G401.6 (cell line): Measurements from ENCODE around the gene ARFRP1.

Experiments
- FAIRE-seq: peaks from 2 replicates; lab custom pipeline; 2012; peaks lifted over from hg19 to GRCh38; lab: Jason Lieb, UNC

Gene ARFRP1

DNA sequence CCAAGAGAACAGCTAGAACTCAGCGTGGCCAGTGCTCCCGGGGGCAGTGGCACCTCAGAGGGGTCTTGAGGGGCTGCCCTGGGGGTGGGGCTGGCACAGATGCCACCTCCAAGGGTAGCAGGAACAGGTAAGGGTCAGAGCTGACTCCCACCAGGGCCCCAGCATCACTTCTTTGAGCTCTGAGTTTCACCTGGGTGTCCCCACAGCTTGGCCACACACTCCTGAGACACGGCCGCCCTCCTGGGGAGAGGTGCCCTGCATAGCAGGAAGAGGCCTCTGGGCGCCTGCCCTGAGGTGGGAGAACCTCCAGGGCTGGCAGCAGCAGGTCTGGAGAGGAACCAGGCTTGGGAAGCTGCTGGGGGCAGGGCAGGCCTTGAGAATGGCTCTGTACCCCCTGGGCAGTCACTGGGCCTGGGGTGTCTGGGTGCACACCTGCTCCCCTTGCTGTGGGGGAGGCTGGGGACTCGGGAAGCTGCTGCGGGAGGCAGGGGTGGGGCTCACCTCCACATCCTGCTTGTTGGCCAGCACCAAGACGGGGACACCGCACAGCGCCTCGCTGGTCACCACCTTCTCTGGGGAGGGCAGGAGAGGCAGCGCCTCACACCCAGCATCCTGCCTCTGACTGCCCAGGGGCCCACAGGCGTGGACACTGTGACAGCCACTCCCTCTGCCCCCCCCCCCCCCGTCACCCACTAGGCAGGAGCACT lies 6.3 kb downstream of the ARFRP1 start:
- no peak for FAIRE-seq

DNA sequence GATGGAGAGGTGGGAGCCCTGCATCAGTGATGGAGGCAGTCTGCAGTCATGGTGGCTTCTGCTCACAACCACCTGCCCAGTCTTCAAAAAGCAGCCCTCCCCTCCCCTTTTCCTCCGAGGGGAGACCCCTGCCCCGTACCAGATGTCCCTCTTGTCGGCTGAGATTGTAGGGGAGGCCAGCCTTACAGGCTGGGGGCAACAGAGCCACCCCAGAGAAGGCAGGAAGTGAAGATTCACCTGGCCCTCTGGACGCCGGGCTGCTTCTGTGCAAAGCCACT lies 6.8 kb downstream of the ARFRP1 start:
- FAIRE-seq, result no peak

DNA sequence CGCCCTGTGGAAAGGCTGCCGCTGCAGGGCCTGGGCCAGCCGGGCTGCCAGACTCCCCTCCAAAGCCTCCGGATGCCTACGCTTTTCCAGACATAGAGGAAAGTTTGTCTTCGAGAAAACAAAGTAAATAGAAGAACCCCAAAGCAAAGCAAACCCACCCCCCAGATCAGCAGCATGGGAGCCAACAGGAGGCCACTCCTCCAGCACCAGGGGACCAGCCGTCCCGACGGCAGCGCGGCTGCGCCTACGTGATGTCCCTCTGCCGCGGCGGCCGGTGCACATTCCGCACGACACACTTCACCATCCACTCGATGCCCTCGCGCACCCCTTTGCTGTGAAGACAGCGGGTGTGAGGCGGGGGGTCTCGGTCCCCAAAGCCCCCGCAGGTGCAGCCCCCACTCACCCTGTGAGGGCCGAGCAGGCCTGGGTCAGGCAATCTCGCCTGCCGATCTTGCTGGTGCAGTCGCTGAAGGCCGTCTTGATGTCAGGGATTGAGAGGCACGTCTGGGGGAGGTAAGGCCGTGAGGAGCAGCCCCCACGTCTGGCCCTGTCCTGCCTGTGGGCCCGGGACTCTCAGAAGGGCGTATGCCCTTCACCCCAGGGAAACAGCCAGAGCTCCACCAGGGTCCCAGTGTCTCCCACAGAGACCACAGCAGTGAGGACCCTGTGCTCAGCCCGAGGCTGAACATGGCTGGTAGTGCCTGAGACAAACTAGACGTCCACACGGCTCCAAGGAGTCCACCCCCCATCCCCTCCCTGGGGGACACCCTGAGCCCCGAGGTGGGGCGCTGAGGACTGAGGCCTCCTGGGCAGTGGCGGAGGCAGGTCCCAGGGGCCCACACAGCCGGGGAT lies 7.4 kb downstream of the ARFRP1 start:
- FAIRE-seq, result no peak

DNA sequence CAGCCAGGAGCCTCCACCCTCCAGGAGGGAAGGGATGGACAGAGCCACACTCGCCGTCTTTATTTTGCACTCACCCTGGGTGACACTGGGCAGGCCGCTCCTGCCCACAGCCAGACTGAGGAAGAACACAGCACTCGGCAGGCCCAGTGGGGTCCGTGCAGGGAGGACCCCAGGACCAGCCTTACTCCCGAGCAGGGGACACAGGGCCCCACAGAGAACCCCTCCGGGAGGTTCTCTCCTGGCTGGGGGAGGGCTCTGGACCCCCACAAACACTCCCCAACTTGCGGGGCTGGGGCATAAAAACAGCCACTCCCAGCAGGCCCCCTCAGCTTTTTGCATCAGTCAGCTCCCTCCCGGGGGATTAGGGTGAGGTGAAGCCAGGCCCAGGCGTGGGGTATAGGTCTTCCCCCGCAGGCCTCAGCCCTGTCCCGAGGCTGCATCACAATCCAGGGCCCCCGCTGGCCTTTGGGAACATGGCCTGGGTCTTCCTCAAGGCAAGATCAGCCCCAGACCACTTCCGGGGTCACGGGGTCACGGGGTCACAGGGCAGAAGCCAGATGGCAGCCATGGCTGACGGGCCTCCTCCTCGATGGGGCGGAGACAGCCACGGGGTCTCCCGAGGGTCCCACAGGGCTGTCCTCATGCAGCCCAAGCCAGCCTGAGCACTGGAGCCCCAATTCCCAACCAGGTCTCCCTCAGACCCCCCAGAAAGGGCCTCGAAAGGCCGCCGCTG lies 8.1 kb downstream of the ARFRP1 start:
- FAIRE-seq, result no peak

DNA sequence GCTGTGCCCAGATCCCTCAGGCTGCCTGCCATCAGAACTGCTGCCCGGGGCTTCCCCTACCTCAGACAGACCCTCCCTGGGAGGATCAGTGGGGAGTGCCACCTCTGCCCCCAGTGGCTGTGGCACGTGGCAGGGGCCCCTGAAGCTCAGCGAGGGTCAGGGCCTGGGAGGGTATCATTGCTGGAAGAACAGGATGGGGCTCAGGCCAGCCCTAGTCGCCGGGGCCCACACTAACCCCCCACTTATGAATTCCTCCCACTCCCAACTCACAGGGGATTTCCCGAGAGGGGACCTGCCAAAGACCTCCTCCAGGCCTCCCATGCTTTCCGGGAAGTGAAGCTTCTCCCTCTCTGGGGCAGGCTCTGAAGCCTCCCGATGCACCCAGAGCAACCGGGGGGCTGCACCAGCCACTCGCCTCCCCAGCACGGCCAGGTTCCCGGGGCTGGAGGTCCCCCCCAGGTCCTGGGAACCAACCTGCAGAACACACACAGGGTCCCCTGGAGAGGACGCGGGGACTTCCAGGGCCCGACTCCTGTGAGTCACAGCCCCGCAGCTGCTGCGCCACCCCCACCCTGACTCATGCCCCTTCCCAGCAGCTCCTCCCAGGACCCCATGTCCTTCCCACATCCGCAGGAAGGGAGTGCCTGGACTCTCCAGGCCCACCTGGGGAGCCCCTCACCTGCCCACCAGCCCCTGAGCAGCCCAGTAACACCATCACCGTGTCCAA lies 8.9 kb downstream of the ARFRP1 start:
- FAIRE-seq, result no peak

DNA sequence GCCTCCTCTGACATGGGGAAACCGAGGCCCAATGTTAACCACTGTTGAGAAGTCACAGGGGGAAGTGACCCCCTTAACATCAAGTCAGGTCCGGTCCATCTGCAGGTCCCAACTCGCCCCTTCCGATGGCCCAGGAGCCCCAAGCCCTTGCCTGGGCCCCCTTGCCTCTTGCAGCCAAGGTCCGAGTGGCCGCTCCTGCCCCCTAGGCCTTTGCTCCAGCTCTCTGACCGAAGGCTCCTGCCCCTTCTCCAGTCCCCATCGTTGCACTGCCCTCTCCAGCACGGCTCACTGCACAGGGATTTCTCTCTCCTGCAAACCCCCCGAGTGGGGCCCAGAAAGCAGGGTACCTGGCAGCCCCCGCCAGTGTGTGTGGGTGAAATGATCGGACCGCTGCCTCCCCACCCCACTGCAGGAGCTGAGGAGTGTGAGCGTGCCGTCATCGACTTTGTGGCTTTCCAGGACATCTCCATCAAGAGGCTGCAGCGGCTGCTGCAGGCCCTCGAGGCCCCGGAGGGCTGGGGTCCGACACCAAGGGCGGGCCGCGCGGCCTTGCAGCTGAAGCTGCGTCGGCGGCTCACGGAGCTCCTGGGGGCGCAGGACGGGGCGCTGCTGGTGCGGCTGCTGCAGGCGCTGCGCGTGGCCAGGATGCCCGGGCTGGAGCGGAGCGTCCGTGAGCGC lies 9.8 kb downstream of the ARFRP1 start:
- FAIRE-seq, result no peak

DNA sequence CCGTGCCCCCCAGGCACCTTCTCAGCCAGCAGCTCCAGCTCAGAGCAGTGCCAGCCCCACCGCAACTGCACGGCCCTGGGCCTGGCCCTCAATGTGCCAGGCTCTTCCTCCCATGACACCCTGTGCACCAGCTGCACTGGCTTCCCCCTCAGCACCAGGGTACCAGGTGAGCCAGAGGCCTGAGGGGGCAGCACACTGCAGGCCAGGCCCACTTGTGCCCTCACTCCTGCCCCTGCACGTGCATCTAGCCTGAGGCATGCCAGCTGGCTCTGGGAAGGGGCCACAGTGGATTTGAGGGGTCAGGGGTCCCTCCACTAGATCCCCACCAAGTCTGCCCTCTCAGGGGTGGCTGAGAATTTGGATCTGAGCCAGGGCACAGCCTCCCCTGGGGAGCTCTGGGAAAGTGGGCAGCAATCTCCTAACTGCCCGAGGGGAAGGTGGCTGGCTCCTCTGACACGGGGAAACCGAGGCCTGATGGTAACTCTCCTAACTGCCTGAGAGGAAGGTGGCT lies 10.4 kb downstream of the ARFRP1 start:
- no peak for FAIRE-seq

DNA sequence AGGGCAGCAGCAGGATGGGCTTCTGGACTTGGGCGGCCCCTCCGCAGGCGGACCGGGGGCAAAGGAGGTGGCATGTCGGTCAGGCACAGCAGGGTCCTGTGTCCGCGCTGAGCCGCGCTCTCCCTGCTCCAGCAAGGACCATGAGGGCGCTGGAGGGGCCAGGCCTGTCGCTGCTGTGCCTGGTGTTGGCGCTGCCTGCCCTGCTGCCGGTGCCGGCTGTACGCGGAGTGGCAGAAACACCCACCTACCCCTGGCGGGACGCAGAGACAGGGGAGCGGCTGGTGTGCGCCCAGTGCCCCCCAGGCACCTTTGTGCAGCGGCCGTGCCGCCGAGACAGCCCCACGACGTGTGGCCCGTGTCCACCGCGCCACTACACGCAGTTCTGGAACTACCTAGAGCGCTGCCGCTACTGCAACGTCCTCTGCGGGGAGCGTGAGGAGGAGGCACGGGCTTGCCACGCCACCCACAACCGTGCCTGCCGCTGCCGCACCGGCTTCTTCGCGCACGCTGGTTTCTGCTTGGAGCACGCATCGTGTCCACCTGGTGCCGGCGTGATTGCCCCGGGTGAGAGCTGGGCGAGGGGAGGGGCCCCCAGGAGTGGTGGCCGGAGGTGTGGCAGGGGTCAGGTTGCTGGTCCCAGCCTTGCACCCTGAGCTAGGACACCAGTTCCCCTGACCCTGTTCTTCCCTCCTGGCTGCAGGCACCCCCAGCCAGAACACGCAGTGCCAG lies 11.0 kb downstream of the ARFRP1 start, which contains the start of gene TNFRSF6B:
Gene TNFRSF6B (plus strand): TSS at position 25 of the 729 bp plus-strand sequence. CDS start 116 bp downstream, at position 141.
- no peak for FAIRE-seq

DNA sequence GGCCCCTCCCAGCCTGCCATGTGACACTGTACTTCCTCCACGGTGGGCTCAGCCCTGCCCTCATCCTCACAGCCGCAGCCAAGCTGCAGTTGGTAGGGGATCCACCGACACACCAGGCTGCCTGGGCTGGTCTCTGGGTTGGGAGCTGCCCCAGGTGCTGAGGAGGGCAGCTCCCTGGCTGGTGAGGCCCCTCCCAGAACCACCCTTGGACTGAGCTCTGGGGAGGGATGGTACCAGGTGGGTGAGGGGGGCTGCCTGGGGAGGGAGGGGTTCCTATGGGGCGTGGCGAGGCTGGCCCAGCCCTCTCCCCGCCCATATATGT lies 11.5 kb downstream of the ARFRP1 start:
- no peak for FAIRE-seq

DNA sequence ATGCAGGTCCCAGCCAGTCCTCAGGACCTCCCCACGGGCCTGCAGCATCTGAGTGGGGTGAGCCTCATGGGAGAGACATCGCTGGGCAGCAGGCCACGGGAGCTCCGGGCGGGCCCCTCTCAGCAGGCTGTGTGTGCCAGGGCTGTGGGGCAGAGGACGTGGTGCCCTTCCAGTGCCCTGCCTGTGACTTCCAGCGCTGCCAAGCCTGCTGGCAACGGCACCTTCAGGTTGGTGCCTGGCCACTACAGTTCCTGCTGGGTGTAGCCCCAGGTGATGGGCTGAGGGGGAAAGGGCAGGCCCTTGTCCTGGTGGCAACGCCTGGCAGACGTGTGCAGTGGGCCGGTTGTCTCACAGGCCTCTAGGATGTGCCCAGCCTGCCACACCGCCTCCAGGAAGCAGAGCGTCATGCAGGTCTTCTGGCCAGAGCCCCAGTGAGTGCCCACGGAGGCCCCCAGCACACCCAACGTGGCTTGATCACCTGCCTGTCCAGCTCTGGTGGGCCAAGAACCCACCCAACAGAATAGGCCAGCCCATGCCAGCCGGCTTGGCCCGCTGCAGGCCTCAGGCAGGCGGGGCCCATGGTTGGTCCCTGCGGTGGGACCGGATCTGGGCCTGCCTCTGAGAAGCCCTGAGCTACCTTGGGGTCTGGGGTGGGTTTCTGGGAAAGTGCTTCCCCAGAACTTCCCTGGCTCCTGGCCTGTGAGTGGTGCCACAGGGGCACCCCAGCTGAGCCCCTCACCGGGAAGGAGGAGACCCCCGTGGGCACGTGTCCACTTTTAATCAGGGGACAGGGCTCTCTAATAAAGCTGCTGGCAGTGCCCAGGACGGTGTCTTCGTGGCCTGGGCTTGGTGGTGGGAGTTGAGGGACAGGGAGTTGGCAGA lies 12.1 kb downstream of the ARFRP1 start:
- FAIRE-seq, result no peak

DNA sequence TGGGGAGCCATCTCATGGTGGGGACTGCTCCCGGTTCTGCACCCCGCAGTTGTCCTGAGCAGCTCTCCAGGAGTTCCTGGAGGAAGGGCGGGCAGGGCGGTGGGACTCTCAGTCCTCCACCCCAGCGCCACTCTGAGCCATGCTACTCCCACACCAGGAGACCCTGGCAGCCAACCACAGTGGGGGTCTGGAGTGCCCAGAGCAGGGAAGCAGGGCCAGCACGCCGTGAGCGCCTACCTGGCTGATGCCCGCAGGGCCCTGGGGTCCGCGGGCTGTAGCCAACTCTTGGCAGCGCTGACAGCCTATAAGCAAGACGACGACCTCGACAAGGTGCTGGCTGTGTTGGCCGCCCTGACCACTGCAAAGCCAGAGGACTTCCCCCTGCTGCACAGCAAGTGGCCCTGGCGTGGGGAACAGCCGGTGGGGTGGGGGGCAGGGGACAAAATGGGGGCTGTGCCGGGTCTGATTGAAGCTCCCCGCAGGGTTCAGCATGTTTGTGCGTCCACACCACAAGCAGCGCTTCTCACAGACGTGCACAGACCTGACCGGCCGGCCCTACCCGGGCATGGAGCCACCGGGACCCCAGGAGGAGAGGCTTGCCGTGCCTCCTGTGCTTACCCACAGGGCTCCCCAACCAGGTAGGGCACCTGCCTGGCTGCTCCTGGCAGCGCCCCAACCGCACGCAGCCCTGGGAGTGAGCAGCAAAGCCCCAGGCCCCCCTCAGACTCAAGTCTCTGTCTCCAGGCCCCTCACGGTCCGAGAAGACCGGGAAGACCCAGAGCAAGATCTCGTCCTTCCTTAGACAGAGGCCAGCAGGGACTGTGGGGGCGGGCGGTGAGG lies 13.0 kb downstream of the ARFRP1 start:
- no peak for FAIRE-seq

DNA sequence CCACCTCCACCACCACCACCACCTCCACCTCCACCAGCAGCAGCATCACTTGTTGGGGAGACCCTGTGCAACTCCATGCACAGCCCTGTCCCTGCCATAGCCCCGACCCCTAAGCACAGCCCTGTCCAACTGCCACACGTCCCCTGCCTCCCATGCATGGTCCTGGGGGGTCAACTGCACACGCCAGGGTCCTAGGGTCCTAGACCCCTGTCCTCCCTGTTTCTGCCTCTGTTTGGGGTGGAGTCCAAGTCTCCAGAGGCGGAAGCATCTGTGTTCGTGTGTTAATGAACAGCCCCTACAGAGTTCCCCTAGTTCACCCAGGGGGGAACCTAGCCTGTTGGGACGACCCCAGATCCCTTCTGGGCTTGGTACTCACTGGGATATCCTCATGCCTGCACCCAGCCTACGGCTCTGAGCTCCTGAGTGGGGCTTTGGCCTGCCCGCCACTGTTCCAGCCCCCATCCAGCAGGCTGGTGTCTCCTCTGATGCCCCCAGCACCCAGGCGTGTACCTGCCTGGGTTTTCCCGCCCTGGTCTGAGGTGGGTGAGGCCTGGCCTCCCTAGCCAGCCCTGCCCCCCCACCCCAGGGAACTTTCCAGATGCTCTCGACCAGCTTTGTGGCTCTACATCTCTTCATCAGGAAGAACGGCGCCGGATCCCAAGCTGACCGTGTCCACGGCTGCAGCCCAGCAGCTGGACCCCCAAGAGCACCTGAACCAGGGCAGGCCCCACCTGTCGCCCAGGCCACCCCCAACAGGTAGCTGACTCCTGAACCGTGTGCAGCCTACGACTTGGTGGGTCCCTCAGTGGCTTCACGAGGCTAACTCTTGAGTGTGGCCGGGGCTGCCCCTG lies 13.8 kb downstream of the ARFRP1 start:
- FAIRE-seq, result no peak

DNA sequence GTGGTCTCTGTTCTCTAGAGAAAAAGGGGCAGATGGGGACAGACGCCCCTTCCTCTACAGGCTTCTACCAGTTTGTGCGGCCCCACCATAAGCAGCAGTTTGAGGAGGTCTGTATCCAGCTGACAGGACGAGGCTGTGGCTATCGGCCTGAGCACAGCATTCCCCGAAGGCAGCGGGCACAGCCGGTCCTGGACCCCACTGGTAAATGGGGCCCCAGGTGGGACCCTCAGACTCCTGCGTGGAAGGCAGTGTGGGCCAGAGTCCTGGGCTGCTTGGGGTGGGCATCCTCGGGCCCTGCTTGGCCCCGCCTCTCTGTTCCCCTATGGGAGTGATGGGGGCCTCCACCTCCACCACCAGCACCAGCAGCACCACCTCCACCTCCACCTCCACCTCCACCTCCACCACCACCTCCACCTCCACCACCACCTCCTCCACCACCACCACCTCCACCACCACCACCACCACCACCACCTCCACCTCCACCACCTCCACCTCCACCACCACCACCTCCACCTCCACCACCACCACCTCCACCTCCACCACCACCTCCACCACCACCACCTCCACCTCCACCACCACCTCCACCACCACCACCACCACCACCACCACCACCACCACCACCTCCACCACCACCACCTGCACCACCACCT lies 14.6 kb downstream of the ARFRP1 start:
- no peak for FAIRE-seq

DNA sequence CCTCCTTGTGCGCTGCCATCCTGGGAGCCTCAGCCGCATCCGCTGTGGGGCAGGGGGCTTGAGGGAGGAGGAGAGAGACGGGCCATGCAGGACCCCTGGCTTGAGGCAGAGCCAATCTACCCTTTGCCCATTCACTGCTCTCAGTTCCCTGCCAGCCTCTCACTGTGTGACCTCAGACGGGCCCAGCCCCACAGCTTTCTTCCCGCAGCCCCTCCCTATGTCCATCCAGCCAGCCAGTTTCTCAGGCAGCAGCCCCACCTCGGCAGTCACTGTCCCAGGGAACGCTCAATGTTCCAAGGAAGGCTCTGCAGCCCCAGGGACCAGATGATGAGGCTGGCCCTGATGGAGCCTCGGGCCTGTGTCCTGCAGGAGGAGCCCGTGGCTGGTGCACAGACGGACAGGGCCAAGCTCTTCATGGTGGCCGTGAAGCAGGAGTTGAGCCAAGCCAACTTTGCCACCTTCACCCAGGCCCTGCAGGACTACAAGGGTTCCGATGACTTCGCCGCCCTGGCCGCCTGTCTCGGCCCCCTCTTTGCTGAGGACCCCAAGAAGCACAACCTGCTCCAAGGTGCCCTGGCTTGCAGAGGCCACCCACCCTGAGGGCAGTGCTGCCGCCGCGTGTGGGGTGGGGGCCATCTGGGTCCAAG lies 15.2 kb downstream of the ARFRP1 start:
- FAIRE-seq, result no peak

DNA sequence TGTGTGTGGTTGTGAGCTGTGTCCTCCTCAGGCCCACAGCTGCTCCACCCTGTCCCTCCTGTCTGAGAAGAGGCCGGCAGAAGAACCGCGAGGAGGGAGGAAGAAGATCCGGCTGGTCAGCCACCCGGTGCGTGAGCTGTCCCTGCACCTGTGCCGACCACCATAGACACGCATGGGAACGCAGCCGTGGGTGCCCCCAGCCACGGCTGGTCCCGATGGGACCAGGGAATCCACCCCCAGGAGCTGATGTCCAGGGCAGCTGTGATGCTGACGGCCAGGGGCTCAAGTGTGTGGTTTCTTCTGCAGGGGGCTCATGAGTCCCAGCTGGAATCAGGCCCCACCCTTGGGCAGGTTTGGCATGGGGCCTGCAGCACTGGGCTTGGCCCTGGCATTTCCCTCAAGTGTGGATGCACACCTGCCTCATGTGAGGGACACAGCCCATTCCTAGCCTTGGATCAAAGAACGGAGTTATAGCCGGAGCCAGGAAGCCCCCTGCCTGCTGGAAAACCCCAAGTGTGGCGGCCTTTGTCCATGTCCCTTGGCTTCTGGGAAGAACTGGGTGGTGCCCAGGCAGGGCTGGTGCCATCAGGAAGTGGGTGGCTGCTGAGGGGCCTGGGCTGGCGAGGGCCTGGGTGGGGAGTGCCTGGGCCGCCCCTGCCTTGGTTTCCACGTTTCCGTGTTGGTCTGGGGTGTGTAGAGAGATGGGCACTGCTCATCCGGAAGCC lies 15.9 kb downstream of the ARFRP1 start:
- FAIRE-seq, result no peak

DNA sequence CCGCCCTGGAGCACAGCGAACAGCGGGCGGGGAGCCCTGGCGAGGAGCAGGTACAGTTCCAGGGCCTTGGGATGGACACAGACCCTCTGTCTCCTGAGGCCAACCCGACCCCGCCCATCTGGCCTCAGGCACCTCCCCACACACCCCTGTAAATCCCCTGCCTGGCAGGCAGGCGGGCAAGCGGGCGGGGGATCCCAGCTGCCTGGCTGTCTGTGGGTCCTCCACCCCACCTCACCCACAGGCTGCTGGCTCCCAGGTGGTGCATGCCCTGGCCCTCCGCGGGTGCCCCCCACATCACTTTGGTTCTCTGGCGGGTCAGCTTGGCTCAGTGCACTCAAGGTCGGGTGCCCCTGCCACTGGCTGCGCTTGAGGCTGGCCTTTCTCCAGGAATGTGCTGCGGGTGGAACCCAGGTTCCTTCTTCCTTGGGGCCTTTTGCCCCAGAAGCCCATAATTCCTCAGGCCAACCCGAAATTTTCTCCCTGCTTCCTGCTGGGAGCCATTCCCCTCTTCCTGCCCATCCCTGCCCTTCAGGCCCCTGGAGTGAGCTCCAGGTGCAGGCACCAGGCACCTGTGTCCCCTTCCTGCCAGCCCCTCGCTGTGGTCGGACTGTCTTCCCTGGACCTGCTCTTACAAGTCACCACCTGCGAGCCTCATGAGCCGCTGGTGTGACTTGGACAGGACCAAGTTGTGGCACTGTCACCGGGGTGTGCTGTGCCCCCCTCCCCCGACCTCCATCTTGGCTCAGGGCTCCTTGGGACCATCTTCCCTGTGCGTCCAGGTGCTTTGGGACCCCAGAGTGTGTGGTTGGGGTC lies 16.7 kb downstream of the ARFRP1 start:
- FAIRE-seq, result no peak
